HL-60 (cell line): ENCODE data around the gene DPF3.

Source experiments
- CTCF ChIP-seq: IDR thresholded peaks from one replicate; pipeline ENCODE4 v1.5.1; 2011; ENCODE audit warnings: low read length, control low read depth, inconsistent platforms; ENCODE audit not compliant: insufficient read depth
- GABPA ChIP-seq: IDR thresholded peaks from 2 replicates; pipeline ENCODE4 v1.6.1; 2012; ENCODE audit warnings: low read depth
- POLR2AphosphoS5 ChIP-seq: IDR thresholded peaks from 2 replicates; pipeline ENCODE4 v1.6.1; 2012; ENCODE audit warnings: low read depth
- SPI1 ChIP-seq: IDR thresholded peaks from 2 replicates; pipeline ENCODE4 v1.6.1; 2012; ENCODE audit warnings: low read depth, mild to moderate bottlenecking, borderline replicate concordance

GRCh38 chr14:72711936-72712335 is 182.0 kb downstream of the DPF3 start:
- TF ChIP-seq CTCF, result no peak
- no peak for TF ChIP-seq POLR2AphosphoS5
- TF ChIP-seq GABPA, result no peak
- no peak for TF ChIP-seq SPI1
